GM12801 (cell line): Measurements from ENCODE around the gene D2HGDH.

Experiments
- TF ChIP-seq, protein P1 (sequence below): IDR thresholded peaks from one replicate; pipeline ENCODE4 v1.5.1; 2011; ENCODE audit warnings: control low read depth; ENCODE audit not compliant: insufficient read length; ENCODE audit errors: extremely low read depth

D2HGDH gene

DNA sequence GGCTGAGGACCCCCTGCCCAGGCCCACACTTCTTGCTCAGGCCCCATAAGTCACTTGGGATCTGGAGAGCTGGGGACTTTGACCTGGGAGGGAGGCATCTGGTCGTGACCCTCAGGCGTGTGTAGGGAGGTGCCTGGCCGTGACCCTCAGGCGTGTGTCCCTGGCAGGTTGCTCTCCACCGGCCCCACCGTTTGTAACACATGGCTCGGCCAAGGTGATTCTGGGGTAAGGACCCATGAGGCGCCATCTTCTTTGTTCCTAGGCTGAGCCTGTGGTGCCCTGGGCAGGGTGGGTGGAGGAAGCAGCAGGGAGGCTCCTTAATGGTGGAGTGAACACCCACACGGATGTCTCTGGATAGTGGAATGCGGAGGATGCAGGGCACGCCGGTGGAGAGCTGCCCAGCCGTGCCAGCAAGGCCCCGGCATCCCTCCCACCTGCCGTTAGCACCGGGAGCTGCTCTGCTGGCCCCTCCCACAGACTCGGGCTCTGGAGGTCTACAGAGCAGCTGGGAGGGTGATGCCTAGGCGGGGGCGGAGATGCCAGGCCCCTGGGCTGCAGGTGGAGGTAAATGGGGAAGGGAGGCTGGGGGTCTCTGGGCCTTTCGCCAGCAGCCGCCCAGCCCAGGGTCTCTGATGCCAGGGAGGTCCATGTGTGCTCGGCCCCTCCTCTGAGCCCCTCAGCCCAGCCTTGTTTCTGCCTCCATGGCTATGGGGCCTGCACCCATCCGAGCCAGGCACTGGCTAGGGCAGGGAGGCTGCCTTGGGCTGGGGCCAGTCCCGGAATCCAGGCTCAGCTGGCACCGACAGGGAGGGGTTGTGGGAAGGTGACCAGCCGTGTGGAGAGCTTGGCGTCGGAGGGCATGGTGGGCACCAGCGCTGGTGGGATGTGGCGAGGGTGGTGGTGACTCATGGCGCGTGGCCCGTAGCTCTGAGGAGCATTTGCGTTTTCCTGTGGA is 41.1 kb downstream of the D2HGDH start:
- TF ChIP-seq, protein P1, sequence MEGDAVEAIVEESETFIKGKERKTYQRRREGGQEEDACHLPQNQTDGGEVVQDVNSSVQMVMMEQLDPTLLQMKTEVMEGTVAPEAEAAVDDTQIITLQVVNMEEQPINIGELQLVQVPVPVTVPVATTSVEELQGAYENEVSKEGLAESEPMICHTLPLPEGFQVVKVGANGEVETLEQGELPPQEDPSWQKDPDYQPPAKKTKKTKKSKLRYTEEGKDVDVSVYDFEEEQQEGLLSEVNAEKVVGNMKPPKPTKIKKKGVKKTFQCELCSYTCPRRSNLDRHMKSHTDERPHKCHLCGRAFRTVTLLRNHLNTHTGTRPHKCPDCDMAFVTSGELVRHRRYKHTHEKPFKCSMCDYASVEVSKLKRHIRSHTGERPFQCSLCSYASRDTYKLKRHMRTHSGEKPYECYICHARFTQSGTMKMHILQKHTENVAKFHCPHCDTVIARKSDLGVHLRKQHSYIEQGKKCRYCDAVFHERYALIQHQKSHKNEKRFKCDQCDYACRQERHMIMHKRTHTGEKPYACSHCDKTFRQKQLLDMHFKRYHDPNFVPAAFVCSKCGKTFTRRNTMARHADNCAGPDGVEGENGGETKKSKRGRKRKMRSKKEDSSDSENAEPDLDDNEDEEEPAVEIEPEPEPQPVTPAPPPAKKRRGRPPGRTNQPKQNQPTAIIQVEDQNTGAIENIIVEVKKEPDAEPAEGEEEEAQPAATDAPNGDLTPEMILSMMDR, result no peak

DNA sequence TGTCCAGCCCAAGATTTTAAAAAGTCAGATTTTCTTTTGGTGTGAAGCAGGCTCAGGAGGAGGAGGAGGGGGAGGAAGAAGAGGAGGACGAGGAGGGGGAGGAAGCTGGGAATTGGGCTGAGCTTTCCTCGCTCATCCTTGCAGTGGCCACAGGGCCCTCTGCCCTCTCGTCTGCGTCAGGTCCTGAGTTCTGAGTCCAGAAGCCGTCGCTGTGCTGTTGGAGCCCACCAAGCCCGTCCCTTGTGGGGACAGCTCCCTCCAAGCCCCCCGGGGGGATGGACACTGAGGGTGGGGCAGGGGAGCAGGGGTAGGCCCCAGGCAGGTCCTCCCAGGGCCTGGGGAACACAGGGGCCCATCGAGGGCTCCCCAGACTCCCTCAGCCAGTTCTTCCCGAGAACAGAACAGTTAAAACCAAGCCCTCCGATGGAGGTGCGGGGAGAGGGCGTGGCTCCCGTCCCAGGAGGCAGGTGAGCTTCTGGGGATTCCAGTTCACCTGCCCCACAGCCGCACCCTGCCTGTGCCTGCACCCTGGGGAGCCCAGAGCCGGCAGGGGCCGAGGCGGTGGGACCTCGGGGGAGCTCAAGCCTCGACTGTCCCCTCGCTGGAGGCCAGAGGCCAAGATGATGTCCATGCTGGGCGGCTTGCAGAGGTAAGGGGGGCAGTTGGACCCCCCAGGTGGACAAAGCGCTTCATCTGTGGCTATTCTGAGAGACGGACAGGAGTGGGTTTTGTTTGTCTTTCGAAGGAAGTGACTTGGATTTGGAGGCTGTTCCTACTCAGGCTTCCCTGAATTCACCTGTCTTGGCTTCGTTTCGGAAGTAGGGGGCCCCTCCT is 42.1 kb downstream of the D2HGDH start, which contains the start of gene GAL3ST2:
Gene GAL3ST2, plus strand, starts transcription at position 487 of the 834 bp plus-strand sequence. Its CDS starts 134 bp downstream, at position 621.
- TF ChIP-seq, protein P1, result no peak

DNA sequence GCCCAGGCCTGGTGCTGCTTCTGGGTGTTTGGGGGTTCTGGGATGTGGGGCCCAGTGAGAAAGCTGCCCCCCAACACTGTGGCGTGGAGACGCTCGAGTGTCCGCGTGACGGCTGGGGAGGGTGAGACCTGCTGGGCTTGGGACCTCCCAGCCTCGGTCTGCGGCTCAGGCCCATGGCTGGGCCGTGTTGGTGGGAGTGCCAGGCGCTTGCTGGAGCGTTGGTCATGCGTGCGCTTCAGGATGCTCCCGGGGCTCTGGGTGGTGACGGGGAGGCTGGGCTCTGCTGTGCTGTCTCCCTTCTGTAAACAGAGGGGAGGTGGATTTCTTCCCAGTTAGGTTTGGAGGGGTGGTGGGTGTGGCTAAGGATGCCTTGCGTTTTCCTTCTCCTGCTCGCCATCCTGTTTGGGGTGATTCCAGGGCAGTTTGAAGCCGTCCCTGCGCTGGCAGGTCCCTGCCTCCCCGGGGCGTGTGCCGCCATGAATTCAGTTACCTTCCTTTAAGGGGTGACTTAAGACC is 42.8 kb downstream of the D2HGDH start:
- TF ChIP-seq, protein P1, result no peak

DNA sequence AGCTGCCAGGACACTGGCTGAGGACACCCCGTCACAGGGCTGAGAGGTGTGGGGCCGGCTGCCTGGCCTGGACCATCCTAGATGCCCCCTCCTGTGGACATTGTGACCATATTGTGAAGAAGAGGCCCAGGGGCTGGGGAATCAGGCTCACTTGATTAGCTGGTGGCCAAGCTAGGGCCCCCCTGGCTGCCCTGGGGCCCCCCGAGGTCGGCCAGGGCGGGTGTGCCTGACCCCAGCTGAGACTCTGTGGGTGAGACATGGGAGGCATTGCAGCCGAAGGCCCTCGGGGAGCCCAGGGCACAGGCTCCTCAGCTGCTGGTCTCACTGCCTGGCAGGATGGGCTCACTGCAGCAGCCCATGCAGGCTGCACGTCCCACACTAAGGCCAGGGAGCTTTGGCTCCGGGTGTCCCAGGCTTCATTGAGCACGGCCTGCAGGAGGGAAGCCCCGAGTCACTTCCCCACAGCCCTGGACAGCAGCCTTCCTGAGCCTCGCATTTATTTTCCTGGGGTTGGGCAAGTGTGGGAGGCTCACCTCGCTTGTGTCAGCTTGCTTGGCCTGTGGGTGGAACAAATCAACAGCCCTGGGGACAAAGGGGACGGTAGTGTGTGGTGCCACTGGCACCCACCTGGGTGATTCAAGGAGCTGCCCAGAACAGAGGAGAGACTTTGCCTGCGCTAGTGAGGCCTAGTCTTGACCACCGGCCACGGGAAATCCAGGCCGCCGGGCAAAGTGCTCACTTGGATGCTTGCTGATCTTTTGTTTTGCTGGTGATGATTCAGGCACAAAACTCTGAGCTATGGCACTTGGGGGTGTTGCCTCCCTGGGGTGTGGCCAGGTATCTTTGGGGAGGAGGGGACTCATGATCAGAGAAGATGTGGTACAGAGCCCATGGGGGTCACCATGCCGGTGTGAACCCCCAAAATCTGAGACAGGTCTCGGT is 43.5 kb downstream of the D2HGDH start:
- TF ChIP-seq, protein P1, result no peak

DNA sequence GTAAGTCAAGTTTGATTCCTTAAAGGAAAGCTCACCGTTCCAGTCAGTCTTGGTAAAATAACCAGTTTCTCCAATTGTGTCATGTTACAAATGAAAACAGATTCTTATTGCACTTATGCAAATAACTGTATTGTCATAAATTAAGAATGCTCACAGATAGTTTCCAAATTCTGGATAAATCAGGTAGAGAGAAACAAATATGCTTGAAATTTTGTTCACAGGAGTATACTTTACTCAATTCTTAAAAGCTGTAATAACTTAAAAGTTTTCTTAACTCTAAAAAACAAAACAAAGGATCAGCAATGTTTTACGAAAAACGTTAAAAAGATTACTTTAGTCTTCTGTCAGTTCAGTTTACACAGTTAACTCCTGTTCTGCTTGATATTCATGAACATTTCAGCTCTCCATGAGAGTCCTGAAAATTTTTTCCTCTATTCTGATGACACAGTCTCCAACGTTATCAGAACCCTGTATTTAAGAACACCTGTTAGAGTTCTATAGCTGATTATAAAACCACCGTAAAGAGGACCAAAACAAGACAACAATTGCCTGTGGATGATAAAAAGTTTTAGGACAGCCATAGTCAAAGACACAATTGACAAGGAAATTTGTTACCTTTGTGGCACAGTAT is 46.6 kb downstream of the D2HGDH start:
- TF ChIP-seq, protein P1, result no peak

DNA sequence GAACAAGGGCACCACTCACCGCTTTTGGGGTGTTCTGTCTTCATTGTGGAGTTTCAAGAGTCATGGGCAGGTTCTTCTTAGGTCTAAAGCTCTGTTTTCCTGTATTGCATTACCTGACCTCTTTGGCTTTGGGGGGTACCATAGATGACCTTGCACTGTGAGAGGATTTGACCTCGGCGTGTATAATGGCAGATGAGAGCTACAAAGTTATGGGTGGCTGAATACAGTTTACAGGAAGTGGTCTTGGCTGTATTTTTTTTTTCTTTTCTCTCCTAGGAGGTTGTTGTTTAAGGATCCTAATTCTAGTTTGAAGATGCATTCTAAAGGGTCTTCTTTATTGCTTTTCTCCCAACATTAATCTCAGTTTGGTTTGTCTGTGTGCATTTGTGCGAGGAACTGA is 53.7 kb downstream of the D2HGDH start:
- TF ChIP-seq, protein P1, result no peak
